PC-9 (cell line): ENCODE data around the gene CACNA1D.

Experiments used
- EZH2 ChIP-seq: fragments of 200-600 bp; sonication (generic); IDR thresholded peaks from 2 replicates; pipeline ENCODE4 v1.8.0; 2017; ENCODE audit warnings: antibody characterized with exemption, low read depth
- TF ChIP-seq, protein P1 (sequence below): fragments of 200-600 bp; sonication (generic); conservative IDR thresholded peaks from 2 replicates; pipeline ENCODE4 v1.6.1; 2017; ENCODE audit warnings: mixed run types, antibody characterized with exemption, mild to moderate bottlenecking, moderate library complexity

- TF ChIP-seq, protein P1, sequence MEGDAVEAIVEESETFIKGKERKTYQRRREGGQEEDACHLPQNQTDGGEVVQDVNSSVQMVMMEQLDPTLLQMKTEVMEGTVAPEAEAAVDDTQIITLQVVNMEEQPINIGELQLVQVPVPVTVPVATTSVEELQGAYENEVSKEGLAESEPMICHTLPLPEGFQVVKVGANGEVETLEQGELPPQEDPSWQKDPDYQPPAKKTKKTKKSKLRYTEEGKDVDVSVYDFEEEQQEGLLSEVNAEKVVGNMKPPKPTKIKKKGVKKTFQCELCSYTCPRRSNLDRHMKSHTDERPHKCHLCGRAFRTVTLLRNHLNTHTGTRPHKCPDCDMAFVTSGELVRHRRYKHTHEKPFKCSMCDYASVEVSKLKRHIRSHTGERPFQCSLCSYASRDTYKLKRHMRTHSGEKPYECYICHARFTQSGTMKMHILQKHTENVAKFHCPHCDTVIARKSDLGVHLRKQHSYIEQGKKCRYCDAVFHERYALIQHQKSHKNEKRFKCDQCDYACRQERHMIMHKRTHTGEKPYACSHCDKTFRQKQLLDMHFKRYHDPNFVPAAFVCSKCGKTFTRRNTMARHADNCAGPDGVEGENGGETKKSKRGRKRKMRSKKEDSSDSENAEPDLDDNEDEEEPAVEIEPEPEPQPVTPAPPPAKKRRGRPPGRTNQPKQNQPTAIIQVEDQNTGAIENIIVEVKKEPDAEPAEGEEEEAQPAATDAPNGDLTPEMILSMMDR, result no peak
- TF ChIP-seq EZH2, result no peak
Measured at GRCh38 chr3:53571264-53571663, 76.9 kb downstream of the CACNA1D start.
